Testis (tissue), 2 donors: Measurements from ENCODE around the gene BCR.

Source experiments
- POLR2A ChIP-seq: fragments of 450-650 bp; IDR thresholded peaks from one replicate; pipeline ENCODE4 v1.6.1; 2017; ENCODE audit warnings: antibody characterized with exemption, mild to moderate bottlenecking, moderate library complexity
- TF ChIP-seq, protein P1 (sequence below), 3 experiments: fragments of 450-650 bp in 2 of 3; fragments of 200-600 bp in 1 of 3; sonication (generic) in 1 of 3; IDR thresholded peaks; one replicate each; pipeline ENCODE4 v1.5.1; 2016 to 2019; ENCODE audit warnings: antibody characterized with exemption in 3 of 3, mild to moderate bottlenecking in 2 of 3, moderate library complexity in 1 of 3

DNA sequence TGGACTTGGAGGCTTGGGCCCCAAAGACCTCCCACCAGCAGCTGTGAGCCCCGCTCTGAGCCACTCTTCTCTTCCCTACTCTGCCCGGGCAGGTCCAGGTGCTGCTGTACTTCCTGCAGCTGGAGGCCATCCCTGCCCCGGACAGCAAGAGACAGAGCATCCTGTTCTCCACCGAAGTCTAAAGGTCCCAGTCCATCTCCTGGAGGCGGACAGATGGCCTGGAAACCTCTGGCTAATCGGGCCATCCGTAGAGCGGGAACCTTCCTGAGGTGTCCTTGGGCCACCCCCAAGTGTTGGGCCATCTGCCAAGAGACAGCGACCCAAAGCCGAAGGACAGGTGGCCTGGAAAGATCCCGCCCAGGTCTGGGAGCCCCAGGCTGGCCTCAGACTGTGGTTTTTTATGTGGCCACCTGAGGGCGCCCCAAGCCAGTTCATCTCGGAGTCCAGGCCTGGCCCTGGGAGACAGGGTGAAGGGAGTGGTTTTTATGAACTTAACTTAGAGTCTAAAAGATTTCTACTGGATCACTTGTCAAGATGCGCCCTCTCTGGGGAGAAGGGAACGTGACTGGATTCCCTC is 135.1 kb downstream of the BCR start:
- TF ChIP-seq, protein P1, sequence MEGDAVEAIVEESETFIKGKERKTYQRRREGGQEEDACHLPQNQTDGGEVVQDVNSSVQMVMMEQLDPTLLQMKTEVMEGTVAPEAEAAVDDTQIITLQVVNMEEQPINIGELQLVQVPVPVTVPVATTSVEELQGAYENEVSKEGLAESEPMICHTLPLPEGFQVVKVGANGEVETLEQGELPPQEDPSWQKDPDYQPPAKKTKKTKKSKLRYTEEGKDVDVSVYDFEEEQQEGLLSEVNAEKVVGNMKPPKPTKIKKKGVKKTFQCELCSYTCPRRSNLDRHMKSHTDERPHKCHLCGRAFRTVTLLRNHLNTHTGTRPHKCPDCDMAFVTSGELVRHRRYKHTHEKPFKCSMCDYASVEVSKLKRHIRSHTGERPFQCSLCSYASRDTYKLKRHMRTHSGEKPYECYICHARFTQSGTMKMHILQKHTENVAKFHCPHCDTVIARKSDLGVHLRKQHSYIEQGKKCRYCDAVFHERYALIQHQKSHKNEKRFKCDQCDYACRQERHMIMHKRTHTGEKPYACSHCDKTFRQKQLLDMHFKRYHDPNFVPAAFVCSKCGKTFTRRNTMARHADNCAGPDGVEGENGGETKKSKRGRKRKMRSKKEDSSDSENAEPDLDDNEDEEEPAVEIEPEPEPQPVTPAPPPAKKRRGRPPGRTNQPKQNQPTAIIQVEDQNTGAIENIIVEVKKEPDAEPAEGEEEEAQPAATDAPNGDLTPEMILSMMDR (IDR thresholded peaks at IDR 0.05), result peak; percentile 61 to 72 (median 66)
- no peak for TF ChIP-seq POLR2A
